Activated CD4-positive, alpha-beta T cell treated with anti-CD3 and anti-CD28 coated beads for 1 hour (primary cell): ENCODE measurements around the gene MRPL43.

Source experiments
- DNase-seq: peaks from one replicate; pipeline ENCODE4 v3.0.0-alpha.2; 2020

The MRPL43 gene

GRCh38 chr10:101018600-101019439, 31.5 kb upstream of the MRPL43 start:
- DNase-seq, result peak; percentile 60

- no peak for DNase-seq
These were observed 30.9 kb upstream of the MRPL43 start for GRCh38 chr10:101018118-101018599.

- DNase-seq, result no peak
These were observed 29.5 kb upstream of the MRPL43 start for GRCh38 chr10:101016814-101017213.

- no peak for DNase-seq
These were observed 28.3 kb upstream of the MRPL43 start for GRCh38 chr10:101015582-101015973.

GRCh38 chr10:101014966-101015581, 27.8 kb upstream of the MRPL43 start:
- DNase-seq, result no peak

GRCh38 chr10:101014230-101014884, 27.1 kb upstream of the MRPL43 start:
- DNase-seq, result peak; percentile 65

GRCh38 chr10:101013365-101013825, 26.1 kb upstream of the MRPL43 start:
- DNase-seq, result no peak

- DNase-seq, result peak; percentile 60
These were observed 25.4 kb upstream of the MRPL43 start for GRCh38 chr10:101012525-101013364.

- DNase-seq, result no peak
These were observed 24.5 kb upstream of the MRPL43 start for GRCh38 chr10:101011517-101012423.

- DNase-seq, result no peak
These were observed 23.0 kb upstream of the MRPL43 start for GRCh38 chr10:101010329-101010728.

- no peak for DNase-seq
These were observed 21.6 kb upstream of the MRPL43 start for GRCh38 chr10:101008823-101009423.

- DNase-seq, result no peak
These were observed 20.9 kb upstream of the MRPL43 start for GRCh38 chr10:101007915-101008822.

- DNase-seq, result no peak
These were observed 19.9 kb upstream of the MRPL43 start for GRCh38 chr10:101007099-101007711.

GRCh38 chr10:101006593-101007098, 19.3 kb upstream of the MRPL43 start:
- no peak for DNase-seq

GRCh38 chr10:101005869-101006567, 18.7 kb upstream of the MRPL43 start:
- no peak for DNase-seq

GRCh38 chr10:101005361-101005760, 18.1 kb upstream of the MRPL43 start:
- no peak for DNase-seq

- DNase-seq, result no peak
These were observed 16.4 kb upstream of the MRPL43 start for GRCh38 chr10:101003639-101004206.

GRCh38 chr10:101002456-101002855, 15.2 kb upstream of the MRPL43 start:
- DNase-seq, result no peak
